Stimulated activated CD8-positive, alpha-beta memory T cell treated with anti-CD3 and anti-CD28 coated beads, Interleukin-4, amount 100 ng/mL, for 4 hours (primary cell): Measurements from ENCODE around the gene PHF20.
"Not testable (repeated sequence)": the region's sequence is repeated elsewhere in the genome, so short reads cannot be mapped to it uniquely, and the experiment has no call there.

ENCODE experiments used
- DNase-seq, 2 donors: peaks; one replicate each; pipeline ENCODE4 v3.0.0-alpha.2; 2020; ENCODE audit warnings: low read depth in 2 of 2, low spot score in 1 of 2

The PHF20 gene

DNA sequence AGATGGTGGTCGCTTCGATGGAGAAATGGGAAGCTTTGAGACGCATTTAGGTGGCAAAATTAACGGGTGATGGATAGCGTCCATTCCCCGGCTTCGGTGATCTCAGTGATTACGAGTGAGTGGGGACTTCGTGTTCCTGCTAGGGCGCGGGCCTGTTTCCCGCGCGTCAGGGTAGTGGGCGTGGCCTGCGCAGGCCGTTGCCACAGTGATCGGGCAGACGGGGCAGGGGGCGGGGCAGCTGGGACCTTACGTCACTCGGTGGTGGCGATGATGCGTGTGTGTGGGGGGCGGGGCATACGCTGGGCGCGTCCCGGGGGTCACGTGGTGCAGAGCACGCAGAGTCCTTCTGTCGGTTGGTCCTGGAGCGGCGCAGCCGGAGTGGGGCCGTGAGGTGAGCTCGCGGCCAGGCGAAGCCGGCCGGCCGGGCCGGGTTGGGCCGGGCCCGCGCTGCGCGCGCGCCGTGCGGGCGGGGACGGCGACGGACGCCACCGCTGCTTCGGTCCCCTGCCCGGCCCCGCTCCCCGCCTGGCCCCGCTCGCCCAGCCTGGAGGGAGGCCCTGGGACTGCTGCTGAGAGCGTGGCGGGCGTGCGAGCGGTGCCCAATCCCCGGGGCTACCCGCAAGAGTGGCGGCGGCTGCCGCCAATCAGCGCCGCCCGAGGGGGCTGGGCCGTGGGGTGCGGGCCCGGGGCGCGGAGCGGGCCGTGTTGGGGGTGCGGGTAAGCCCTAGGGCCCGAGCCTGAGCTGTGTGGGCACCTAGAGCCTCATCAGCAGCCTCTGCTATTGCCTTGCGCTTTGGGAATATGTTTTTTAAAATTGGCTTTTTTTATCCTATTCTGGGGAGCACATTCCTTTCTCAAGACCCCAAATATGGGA is at the start of gene PHF20:
Gene PHF20, plus strand, starts transcription at position 327 of the 874 bp plus-strand sequence. CDS start 29,508 bp downstream, outside the sequence.
- DNase-seq, result peak; percentile 99

- DNase-seq, result not testable (repeated sequence)
Observed at GRCh38 chr20:35723275-35723639, 48.6 kb upstream of the PHF20 start.

DNA sequence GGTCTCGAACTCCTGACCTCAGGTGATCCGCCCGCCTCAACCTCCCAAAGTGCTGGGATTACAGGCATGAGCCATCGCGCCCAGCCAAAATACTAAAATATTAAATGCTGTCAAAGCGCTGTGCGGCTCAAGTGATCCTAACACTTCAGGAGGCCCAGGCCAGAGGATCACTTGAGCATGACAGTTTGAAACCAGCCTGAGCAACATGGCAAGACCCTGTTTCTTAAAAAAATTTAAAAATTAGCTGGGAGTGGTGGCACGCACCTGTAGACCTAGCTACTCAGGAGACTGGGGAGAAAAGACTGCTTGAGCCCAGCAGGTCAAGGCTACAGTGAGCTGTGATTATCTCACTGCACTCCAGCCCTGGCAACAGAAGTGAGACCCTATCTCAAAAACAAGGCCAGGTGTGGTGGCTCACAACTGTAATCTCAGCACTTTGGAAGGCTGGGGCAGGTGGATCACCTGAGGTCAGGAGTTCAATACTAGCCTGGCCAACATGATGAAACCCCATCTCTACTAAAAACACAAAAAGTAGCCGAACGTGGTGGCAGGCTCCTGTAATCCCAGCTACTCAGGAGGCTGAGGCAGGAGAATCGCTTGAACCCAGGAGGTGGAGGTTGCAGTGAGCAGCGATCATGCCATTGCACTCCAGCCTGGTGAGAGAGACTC is 48.0 kb upstream of the PHF20 start:
- not testable (repeated sequence) for DNase-seq

DNA sequence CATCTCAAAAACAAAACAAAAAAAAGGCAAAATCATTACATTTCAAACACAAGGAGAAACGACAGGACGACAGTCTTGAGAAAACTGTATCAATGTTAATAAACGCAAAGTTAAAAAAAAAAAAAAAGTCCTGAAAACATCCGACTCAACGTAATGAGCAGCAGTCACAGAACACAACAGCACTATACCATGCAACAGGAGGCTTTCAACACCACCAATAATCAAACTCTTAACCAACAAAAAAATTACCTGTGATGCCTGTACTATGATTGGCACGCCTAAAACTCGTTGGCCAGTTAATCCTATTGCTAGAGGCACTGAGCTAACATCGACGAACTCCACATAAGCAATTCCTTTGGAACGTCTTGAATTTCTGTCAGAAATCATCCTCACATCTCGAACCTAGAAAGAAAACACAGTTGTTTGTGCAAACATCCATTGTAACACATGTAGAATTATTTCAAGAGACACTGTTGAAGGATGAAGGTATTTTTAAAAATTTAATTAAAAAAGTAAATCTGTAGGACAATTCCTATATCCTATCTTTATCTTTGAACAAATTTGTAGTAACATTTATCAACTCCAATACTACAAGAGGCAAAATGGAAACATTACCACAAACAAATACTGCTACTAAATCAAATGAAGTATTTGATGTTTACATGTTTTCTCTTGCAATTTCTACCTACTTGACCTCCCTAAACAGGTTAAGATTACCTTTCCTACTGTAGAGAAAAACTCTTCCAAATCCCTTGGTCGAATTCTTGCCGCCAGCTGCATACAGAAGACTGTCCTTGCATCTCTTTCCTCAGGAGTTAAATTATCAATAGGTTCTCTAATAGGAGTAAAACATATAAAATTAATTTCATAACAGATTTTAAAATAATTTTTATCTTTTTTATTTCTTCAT is 47.2 kb upstream of the PHF20 start:
- no peak for DNase-seq

GRCh38 chr20:35726842-35727711 is 44.7 kb upstream of the PHF20 start:
- no peak for DNase-seq

GRCh38 chr20:35729283-35729807 is 42.5 kb upstream of the PHF20 start:
- DNase-seq, result no peak

DNA sequence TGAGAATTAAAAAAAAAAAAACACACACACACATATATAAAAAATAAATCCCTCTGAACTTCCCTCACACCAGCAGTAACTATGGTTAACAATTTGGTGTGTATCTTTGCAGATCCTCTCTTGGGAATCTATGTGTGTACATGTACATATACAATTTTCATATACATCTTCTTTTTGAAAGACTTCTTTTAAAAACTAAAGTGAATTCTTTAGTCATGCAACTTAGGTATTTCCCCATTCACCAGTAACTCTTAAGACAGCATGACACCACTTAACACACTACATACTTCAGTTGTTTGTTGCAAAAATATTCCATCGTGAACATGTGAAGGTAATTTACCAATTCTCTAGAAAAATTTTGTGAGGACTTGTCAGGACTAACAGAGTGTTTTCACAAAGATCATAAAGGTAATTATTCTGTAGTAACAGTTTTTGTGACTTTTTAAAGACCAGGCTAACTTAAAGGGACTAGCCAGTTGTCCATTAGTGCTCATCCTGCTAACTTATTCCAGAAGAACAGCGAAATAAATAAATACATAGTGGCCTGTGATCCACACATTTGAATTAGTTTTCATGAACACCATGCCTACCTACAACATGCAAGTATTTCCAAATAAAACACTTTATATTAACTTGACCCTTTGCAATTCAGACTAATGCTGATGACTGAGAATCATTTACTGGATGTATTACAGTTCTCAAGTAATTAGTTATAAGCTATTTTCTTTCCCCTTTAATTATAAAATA is 41.8 kb upstream of the PHF20 start:
- DNase-seq, result no peak

DNA sequence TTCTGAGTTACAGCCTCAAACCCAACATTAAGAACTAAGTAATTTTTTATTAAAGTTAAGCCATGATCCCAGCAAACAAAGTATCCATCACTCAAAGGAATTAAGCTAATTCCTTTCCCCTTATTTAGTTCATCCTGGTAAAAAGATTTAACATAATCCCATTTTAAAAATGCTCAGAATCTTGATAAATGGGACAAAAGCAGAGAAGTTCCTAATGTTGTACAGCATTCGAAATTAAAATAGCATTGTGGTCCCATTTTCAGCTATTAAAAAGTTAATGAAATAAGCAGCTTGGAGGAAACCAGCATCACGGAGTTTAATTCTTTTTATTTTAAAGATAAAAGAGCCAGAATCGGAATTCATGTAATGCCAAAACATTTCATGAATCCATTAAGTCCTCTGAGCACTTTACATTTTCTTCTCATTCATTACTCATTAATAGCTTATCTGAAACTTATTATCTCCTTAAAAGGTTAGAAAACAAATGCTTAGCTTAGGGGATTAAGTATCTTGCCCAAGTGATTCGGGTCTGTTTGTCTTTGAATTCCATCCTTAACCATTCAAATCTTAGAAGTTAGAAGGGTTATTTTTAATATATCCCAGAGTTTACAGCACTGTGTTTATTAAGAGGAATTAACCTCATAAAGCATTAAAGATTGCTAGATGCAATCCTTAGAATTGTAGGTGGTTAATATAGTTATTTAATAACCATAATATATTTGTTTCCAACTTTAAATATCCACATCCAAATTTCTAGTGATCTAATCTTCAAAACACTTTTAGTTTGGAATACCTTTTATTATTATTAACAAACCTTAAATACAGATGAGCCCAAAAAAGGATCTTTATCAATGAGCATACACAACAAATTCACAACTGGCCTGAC is 41.0 kb upstream of the PHF20 start:
- no peak for DNase-seq

- DNase-seq, result no peak
Observed at GRCh38 chr20:35731469-35731788, 40.4 kb upstream of the PHF20 start.

GRCh38 chr20:35731862-35732643 is 39.8 kb upstream of the PHF20 start:
- no peak for DNase-seq

DNA sequence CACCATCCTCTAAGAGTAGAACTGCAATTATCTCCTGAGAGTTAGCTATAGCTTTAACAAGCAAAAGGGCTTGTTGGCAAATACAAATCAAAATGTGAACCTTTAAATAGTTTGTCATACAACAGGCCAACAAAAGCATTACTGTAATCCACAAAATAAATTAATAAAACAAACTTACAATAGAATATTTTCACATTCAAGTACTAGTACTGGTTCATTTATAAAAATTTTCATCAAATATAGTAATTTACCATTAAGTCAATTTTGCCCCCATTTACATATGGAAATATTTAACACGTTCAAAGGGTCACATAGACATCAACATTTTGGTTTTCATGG is 39.2 kb upstream of the PHF20 start:
- DNase-seq, result no peak

DNA sequence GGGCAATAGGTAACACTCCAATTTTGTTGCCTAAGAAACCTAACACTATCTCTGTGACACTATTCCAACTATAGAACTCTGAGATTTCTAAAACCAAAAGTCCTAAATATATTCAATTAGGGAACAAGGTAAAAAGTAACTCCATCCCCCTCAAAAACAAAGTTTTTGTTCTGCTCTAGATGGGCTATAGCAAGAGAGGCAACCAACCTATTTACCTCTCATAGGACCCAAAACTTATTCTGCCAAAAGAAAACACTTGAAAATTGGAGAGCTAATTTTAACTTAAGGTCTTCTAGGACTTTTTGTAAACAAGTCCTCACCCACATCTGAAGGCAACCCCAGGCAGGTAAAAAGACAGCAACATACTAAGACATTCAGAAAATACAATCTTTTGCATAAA is 37.4 kb upstream of the PHF20 start:
- DNase-seq, result no peak

GRCh38 chr20:35734777-35735649 is 36.8 kb upstream of the PHF20 start:
- no peak for DNase-seq

DNA sequence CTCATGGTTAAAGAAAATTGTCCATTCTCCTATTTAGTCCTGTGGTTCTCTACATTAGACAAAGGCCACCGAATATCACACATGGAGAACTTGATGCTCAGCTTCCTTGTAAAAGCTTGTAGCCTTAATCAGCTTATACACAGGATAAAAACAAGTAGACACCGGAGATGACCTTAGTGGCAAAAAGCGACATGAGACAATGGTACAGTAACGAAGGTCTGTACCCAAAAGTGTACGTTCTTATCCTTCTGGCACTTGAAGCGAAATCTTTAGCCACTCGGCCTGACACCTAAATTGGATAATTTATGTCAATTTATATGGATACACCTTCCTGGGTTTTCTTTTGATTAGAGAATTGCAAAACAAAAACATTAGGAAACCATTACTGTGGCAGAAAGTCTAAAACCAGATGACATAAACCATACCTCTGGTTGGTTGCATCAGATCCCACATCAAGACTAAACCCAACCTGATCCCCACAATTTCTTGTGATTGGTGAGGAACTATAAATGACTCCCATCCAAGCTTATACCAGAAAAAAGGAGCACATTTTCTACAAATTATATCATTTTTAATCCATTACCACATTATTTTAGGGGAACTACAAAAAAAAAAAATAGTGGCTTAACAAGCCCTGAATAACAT is 35.9 kb upstream of the PHF20 start:
- DNase-seq, result no peak

DNA sequence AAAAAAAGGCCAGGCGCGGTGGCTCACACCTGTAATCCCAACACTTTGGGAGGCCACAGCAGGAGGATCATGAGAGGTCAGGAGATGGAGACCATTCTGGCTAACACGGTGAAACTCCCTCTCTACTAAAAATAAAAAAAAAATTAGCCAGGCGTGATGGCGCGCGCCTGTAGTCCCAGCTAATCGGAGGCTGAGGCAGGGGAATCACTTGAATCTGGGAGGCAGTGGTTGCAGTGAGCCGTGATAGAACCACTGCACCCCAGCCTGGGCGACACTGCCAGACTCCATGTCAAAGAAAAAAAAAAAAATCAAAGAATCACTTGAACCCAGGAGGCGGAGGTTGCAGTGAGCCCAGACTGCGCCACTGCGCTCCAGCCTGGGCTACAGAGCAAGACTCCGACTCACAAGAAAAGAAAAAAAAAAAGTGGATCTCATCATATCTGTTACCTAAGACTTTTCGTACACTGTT is 33.9 kb upstream of the PHF20 start:
- DNase-seq, result no peak

GRCh38 chr20:35738410-35739179 is 33.2 kb upstream of the PHF20 start:
- DNase-seq, result no peak
